GM12878 (cell line): ENCODE data around the gene MAPKAP1. TPM values are rescaled to one million over a fixed set of nuclear protein-coding genes. Genes with fewer than 3 reads are reported as not detected.

Source experiments
- FOS ChIP-seq: IDR thresholded peaks from 3 replicates; pipeline ENCODE4 v1.6.1; 2011; ENCODE audit warnings: borderline replicate concordance; ENCODE audit not compliant: insufficient read length; ENCODE audit errors: extremely low read depth
- HDAC6 ChIP-seq: fragments of 200-600 bp; sonication (generic); IDR thresholded peaks from one replicate; pipeline ENCODE4 v1.8.0; 2017; ENCODE audit warnings: antibody characterized with exemption; ENCODE audit not compliant: unreplicated experiment
- IRF5 ChIP-seq: fragments of 450-650 bp; IDR thresholded peaks from 2 replicates; pipeline ENCODE4 v1.6.1; 2017; ENCODE audit warnings: borderline replicate concordance
- JUND ChIP-seq: IDR thresholded peaks from 2 replicates; pipeline ENCODE4 v1.6.1; 2012; ENCODE audit warnings: low read depth, mild to moderate bottlenecking, low read length, improper control_type of control experiment, moderate library complexity
- NFIC ChIP-seq: IDR thresholded peaks from 2 replicates; pipeline ENCODE4 v1.6.1; 2012; ENCODE audit warnings: low read depth, mild to moderate bottlenecking, inconsistent platforms, low read length, moderate library complexity
- NFYB ChIP-seq: IDR thresholded peaks from 2 replicates; pipeline ENCODE4 v1.6.1; 2011; ENCODE audit warnings: low read depth, mild to moderate bottlenecking, low read length, improper control_type of control experiment, moderate library complexity; ENCODE audit not compliant: insufficient read depth
- NR2C2 ChIP-seq: IDR thresholded peaks from 2 replicates; pipeline ENCODE4 v1.6.1; 2011; ENCODE audit warnings: borderline replicate concordance, low read depth; ENCODE audit not compliant: control insufficient read depth, insufficient read length
- PBX3 ChIP-seq: IDR thresholded peaks from 2 replicates; pipeline ENCODE4 v1.6.1; 2011; ENCODE audit warnings: mild to moderate bottlenecking, low read depth, low read length, moderate library complexity; ENCODE audit not compliant: insufficient replicate concordance
- PKNOX1 ChIP-seq: fragments of 450-650 bp; IDR thresholded peaks from 2 replicates; pipeline ENCODE4 v1.6.1; 2016; ENCODE audit warnings: mild to moderate bottlenecking
- RAD51 ChIP-seq: fragments of 450-650 bp; IDR thresholded peaks from 2 replicates; pipeline ENCODE4 v1.6.1; 2016; ENCODE audit warnings: moderate library complexity, mild to moderate bottlenecking, inconsistent platforms
- SP1 ChIP-seq: IDR thresholded peaks from one replicate; pipeline ENCODE4 v1.6.1; 2011; ENCODE audit warnings: low read depth, low read length
- USF1 ChIP-seq: IDR thresholded peaks from 2 replicates; pipeline ENCODE4 v1.6.1; 2011; ENCODE audit warnings: borderline replicate concordance, low read depth, mild to moderate bottlenecking, moderate library complexity, mixed read lengths, low read length; ENCODE audit not compliant: insufficient read depth; ENCODE audit errors: extremely low read length
- YY1 ChIP-seq: IDR thresholded peaks from 2 replicates; pipeline ENCODE4 v1.6.1; 2011; ENCODE audit warnings: low read depth, mild to moderate bottlenecking, low read length
- ZBTB11 ChIP-seq: fragments of 450-650 bp; formaldehyde crosslinking; IDR thresholded peaks from 2 replicates; pipeline ENCODE4 v1.5.0; 2022; ENCODE audit warnings: mild to moderate bottlenecking, missing genetic modification characterization
- polyA plus RNA-seq, 11 experiments: library from polyadenylated mRNA; depleted of rRNA in 4 of 11; unstranded in 6 of 11; stranded (reverse) in 5 of 11; fragments of >200 nt; fragmentation: Nextera tagmentation in 4 of 11; fragmentation: Illumina TruSeq in 1 of 11; extraction: Ambion mirVana in 4 of 11; extraction: Trizol in 1 of 11; gene quantifications; 1 replicate in 1 of 11; 2 replicates in 10 of 11; pipeline versions ENCODE4 v1.2.1 to v1.2.3, GENCODE V29; 2011 to 2016; ENCODE audit warnings: inconsistent platforms in 2 of 11, missing spikeins in 2 of 11, low read depth in 1 of 11
- total RNA-seq, 4 experiments: library from RNA; depleted of rRNA in 3 of 4; stranded (reverse); fragments of >200 nt in 3 of 4; fragmentation: Illumina TruSeq in 1 of 4; extraction: Trizol in 1 of 4; gene quantifications; 2 replicates each; pipeline versions ENCODE4 v1.2.1 to v1.2.3, GENCODE V29; 2013 to 2021

The MAPKAP1 gene
- total and polyA plus RNA-seq, 10 of the 15 experiments (the other 5 are each of a cell fraction or from before 2014, with no cell fraction given), result 5.1 to 188 (median 105) TPM

- TF ChIP-seq ZBTB11 (CRISPR knock-in tag), result 0 out of 2 replicates have a peak, but pooled peaks have one; percentile 20
- no peak for TF ChIP-seq NFIC
- TF ChIP-seq PKNOX1, result peak; percentile 96
- TF ChIP-seq JUND, result no peak
- no peak for TF ChIP-seq IRF5
- peak; percentile 89 for TF ChIP-seq PBX3
- TF ChIP-seq NR2C2, result peak; percentile 65
- TF ChIP-seq USF1, result peak; percentile 78
- peak; percentile 21 for TF ChIP-seq FOS
- peak; percentile 72; the same call in 1 of the 2 replicates for TF ChIP-seq RAD51
- peak; percentile 89 for TF ChIP-seq NFYB
- peak; percentile 42 for TF ChIP-seq SP1
- no peak for TF ChIP-seq HDAC6
- TF ChIP-seq YY1, result peak; percentile 78
Observed at GRCh38 chr9:125409637-125410521, 297.1 kb downstream of the MAPKAP1 start (continued).
